Measurements from ENCODE around the gene RPRD1B. TPM values are rescaled to one million over a fixed set of nuclear protein-coding genes. Genes with fewer than 3 reads are reported as not detected.

The RPRD1B gene
- total and polyA plus RNA-seq, 2 of the 13 experiments (the other 11 are each of a cell fraction or from before 2014, with no cell fraction given) = 31.1 to 41.5 TPM

DNA sequence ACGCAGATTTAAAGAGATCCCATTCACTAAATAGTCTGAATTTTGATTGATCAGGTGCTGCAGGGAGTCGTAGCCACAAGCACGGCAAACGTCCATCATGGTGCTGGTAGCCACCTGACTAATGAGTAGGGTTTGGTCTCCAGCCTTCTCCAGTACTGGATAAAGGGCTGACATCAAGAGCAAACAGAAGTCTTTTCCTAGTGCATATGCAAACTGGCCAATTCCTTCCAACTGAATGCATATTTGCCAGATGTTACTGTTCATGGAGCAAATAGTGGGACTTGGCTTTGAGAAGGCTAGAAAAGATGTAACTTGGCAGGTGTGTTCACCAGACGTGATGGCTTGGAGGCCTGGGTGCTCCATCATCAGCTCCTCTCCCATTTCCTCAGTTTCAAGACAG lies 21.9 kb upstream of the RPRD1B start:
- Histone ChIP-seq H3K4me1 (ENCODE audit: insufficient read depth, low read length) (no peaks in the 10 kb centered on the region), H3K9me3 (ENCODE audit: low read length) (no peaks in the 10 kb centered on the region), H3K27me3 (ENCODE audit: control insufficient read depth in 1 of 2, insufficient read depth in 2 of 2, low read length in 2 of 2) (no peaks in the 10 kb centered on the region), H3K27ac (ENCODE audit: extremely low read length, insufficient read depth, low read length) (no peak overlapping the region), H3K9ac (ENCODE audit: insufficient read depth, low read depth, low read length) (no peak overlapping the region), H4K20me1 (ENCODE audit: insufficient read depth, low read length) (no peaks in the 10 kb centered on the region), H3K4me2 (ENCODE audit: low read depth, low read length) (no peak overlapping the region), H3K36me3 (replicated peaks in 1 of 2; ENCODE audit: control insufficient read depth in 1 of 2, insufficient read depth in 2 of 2, low read length in 2 of 2) (peaks cover 30 to 68% of the 10 kb centered on the region in 2 experiments), H3K79me2 (ENCODE audit: insufficient read depth, low read length) (peaks cover 11% of the 10 kb centered on the region), H2AFZ (ENCODE audit: low read length) (no peak overlapping the region), H3K4me3 (replicated peaks in 1 of 3; ENCODE audit: insufficient read depth in 1 of 3, low read depth in 2 of 3, low read length in 3 of 3) (no peak overlapping the region)
- in situ Hi-C loops (cut with HindIII; ENCODE audit: extremely low pct_ligation_motif_present, low pct_unique_long_range_greater_than_20kb) = no loop called here
- TF ChIP-seq CENPT (CRISPR knock-in tag; IDR thresholded peaks at IDR 0.05; ENCODE audit: low read depth) = no peak
- TF ChIP-seq CCDC6 (CRISPR knock-in tag; IDR thresholded peaks at IDR 0.05) = no peak
- no peak for TF ChIP-seq NCOA1 (CRISPR knock-in tag; IDR thresholded peaks at IDR 0.05)
- 0 out of 2 replicates have a peak, but pooled peaks have one; percentile 30 for TF ChIP-seq ZNF772 (CRISPR knock-in tag; IDR thresholded peaks at IDR 0.05)
- no peak for TF ChIP-seq MTA3 (CRISPR knock-in tag; IDR thresholded peaks at IDR 0.05)
- ChIA-PET CTCF (ENCODE audit: low intra/inter-chr PET ratio, low total read pairs) (no interaction called here), POLR2A (interaction anchor here (0.6 kb wide), 1 partner anchor 9 kb away, joined by 3 read pairs; no protein-coding TSS in a partner anchor)
- ATAC-seq (no peak), DNase-seq (ENCODE audit: low spot score) (no peak), FAIRE-seq (no peak)
- intact Hi-C loops (cut with micrococcal nuclease; ENCODE audit: unreplicated experiment) = no loop called here
- BruUV-seq (replicated peaks) = no TSS peak
- 100% methylated on average over 5 of the region's 5 CpGs for WGBS (ENCODE audit: low lambda C conversion rate)

DNA sequence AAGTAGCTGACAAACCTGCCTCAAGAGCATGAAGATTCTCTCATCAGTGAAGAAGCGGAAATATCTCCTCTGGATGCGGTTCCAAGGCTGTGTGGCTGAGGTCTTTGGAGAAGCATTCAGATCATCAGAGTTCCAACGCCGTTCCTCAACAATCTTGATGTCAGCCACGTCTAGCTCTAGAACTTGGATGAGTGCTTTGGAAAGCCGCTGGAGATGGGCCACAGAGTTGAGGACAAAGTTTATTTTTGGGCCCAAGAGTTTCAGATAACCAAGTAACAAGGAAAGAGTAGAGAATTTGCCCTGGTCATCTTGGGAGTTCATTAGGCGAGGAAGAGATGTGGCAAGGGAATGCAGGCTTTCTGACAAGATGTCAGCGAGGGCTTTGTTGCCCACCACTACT lies 21.2 kb upstream of the RPRD1B start:
- Histone ChIP-seq H2AFZ (ENCODE audit: low read length) (no peak overlapping the region), H3K27me3 (ENCODE audit: control insufficient read depth in 1 of 2, insufficient read depth in 2 of 2, low read length in 2 of 2) (no peaks in the 10 kb centered on the region), H4K20me1 (ENCODE audit: insufficient read depth, low read length) (no peaks in the 10 kb centered on the region), H3K79me2 (ENCODE audit: insufficient read depth, low read length) (peaks cover 12% of the 10 kb centered on the region), H3K36me3 (replicated peaks in 1 of 2; ENCODE audit: control insufficient read depth in 1 of 2, insufficient read depth in 2 of 2, low read length in 2 of 2) (peaks cover 36 to 69% of the 10 kb centered on the region in 2 experiments), H3K27ac (ENCODE audit: extremely low read length, insufficient read depth, low read length) (no peak overlapping the region), H3K9ac (ENCODE audit: insufficient read depth, low read depth, low read length) (no peak overlapping the region), H3K4me2 (ENCODE audit: low read depth, low read length) (no peak overlapping the region), H3K9me3 (ENCODE audit: low read length) (no peaks in the 10 kb centered on the region), H3K4me3 (replicated peaks in 1 of 3; ENCODE audit: insufficient read depth in 1 of 3, low read depth in 2 of 3, low read length in 3 of 3) (no peak overlapping the region), H3K4me1 (ENCODE audit: insufficient read depth, low read length) (no peaks in the 10 kb centered on the region)
- ChIA-PET CTCF (ENCODE audit: low intra/inter-chr PET ratio, low total read pairs) (no interaction called here), POLR2A (no interaction called here)
- intact Hi-C loops (cut with micrococcal nuclease; ENCODE audit: unreplicated experiment) (no loop called here), in situ Hi-C loops (cut with HindIII; ENCODE audit: extremely low pct_ligation_motif_present, low pct_unique_long_range_greater_than_20kb) (no loop called here)
- 96% methylated on average over 8 of the region's 8 CpGs for WGBS (ENCODE audit: low lambda C conversion rate)
- FAIRE-seq (no peak), ATAC-seq (no peak), DNase-seq (ENCODE audit: low spot score) (no peak)
- no TSS peak for BruUV-seq (replicated peaks)
- TF ChIP-seq ZC3H13 (CRISPR knock-in tag; IDR thresholded peaks at IDR 0.05) = 0 out of 2 replicates have a peak, but pooled peaks have one; percentile 21
- TF ChIP-seq, protein P1, sequence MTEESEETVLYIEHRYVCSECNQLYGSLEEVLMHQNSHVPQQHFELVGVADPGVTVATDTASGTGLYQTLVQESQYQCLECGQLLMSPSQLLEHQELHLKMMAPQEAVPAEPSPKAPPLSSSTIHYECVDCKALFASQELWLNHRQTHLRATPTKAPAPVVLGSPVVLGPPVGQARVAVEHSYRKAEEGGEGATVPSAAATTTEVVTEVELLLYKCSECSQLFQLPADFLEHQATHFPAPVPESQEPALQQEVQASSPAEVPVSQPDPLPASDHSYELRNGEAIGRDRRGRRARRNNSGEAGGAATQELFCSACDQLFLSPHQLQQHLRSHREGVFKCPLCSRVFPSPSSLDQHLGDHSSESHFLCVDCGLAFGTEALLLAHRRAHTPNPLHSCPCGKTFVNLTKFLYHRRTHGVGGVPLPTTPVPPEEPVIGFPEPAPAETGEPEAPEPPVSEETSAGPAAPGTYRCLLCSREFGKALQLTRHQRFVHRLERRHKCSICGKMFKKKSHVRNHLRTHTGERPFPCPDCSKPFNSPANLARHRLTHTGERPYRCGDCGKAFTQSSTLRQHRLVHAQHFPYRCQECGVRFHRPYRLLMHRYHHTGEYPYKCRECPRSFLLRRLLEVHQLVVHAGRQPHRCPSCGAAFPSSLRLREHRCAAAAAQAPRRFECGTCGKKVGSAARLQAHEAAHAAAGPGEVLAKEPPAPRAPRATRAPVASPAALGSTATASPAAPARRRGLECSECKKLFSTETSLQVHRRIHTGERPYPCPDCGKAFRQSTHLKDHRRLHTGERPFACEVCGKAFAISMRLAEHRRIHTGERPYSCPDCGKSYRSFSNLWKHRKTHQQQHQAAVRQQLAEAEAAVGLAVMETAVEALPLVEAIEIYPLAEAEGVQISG (CRISPR knock-in tag; IDR thresholded peaks at IDR 0.05) = no peak
